Duodenal mucosa (tissue), 2 donors: Measurements from ENCODE around the gene IFITM2.
"Not testable (repeated sequence)": the region's sequence is repeated elsewhere in the genome, so short reads cannot be mapped to it uniquely, and the experiment has no call there.

Experiments
- H3K27ac ChIP-seq: one replicate; pipeline ENCODE4 v1.7.0; 2013; ENCODE audit warnings: low read depth, low read length
- H3K27me3 ChIP-seq, 2 donors: one replicate each; pipeline ENCODE4 v1.7.0; 2013; ENCODE audit warnings: low read length in 2 of 2, control low read depth in 1 of 2; ENCODE audit not compliant: insufficient read depth in 2 of 2, control insufficient read depth in 1 of 2
- H3K36me3 ChIP-seq, 2 donors: one replicate each; pipeline ENCODE4 v1.7.0; 2013; ENCODE audit warnings: low read length in 2 of 2, control low read depth in 1 of 2; ENCODE audit not compliant: insufficient read depth in 2 of 2, control insufficient read depth in 1 of 2
- H3K4me1 ChIP-seq, 2 donors: one replicate each; pipeline ENCODE4 v1.7.0; 2013; ENCODE audit warnings: low read length in 2 of 2, control low read depth in 1 of 2; ENCODE audit not compliant: insufficient read depth in 2 of 2, control insufficient read depth in 1 of 2
- H3K4me3 ChIP-seq, 2 donors: one replicate each; pipeline ENCODE4 v1.7.0; 2013; ENCODE audit warnings: low read length in 2 of 2, low read depth in 1 of 2
- H3K9ac ChIP-seq, 2 donors: one replicate each; pipeline ENCODE4 v1.7.0; 2013; ENCODE audit warnings: low read length in 2 of 2, low read depth in 1 of 2
- H3K9me3 ChIP-seq, 2 donors: one replicate each; pipeline ENCODE4 v1.7.0; 2013; ENCODE audit warnings: low read length in 2 of 2, control low read depth in 1 of 2; ENCODE audit not compliant: control insufficient read depth in 1 of 2

Gene IFITM2

DNA sequence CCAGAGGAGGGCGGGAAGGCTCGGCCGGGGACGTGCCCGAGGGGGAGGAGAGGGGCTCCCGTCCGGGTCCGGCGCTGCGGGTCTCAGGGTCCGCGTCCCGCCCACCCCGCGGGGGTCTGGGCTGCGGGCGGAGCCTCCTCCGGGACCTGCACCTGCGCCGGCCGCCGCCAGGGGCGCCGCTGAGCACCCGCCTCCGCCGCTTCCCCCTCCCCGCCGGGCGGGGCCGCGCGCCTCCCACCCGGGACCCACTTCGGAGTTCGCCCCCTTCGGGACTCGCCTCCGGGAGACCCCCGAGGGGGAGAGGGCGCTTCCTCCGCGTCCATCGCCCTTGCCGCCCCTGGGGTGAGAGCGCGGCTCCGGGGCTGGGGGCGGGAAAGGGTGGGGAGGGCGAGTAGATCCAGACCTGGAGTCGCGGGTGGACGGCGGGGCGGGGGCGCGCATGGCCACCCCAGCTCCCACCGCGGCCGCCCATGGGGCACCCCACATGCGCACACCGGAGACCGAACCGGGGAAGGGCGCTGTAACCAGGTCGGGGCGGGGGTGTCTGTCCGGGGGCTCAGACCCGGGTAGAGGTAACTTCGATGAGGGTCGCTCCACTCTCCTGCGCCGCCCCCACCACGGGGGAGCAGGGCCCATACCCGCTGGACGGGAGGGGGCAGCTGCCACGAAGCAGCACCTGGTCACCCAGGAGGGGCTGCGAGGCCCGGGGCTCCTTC lies 10.9 kb downstream of the IFITM2 start:
- not testable (repeated sequence) for H3K27me3 ChIP-seq, H3K36me3 ChIP-seq, H3K9me3 ChIP-seq
- Histone ChIP-seq H3K4me3 (peak overlapping the region in 1 of 2 donors; percentile 51), H3K9ac (peak overlapping the region in 1 of 2 donors; percentile 25), H3K27ac (peak overlapping the region; percentile 20), H3K4me1 (peaks cover 18 to 41% of the 10 kb centered on the region in 2 donors)

DNA sequence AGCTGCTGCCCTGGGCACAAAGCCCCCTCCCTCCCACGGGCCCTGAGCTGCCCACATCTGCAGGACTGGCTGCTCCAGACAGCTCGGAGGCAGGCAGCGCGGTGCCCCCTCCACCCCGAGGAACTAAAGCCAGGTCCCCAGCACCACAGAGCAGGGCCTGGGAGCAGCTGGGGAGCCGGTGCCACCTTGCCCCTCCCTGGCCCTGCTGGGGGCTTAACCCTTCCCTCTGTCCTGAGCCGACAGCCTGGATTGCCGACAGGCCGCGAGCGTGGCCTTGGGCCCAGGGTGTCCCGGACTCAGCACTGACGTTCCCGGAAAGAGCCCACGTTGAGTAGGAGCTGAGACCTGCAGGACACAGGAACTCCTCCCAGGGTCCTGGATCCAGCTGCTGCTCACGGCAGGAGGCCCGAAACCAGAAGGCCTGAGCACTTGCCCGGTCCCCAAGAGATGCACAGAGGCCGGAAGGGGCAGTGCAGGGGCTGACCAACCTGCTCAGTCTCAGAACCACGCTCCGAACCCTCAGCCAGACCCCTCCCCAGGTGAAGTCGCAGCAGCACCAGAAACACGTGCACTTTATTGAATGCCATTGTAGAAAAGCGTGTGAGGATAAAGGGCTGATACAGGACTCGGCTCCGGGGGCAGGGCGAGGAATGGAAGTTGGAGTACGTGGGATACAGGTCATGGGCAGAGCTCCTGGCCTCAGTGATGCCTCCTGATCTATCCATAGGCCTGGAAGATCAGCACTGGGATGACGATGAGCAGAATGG lies 11.7 kb downstream of the IFITM2 start:
- peak overlapping the region in 1 of 2 donors; percentile 72 for H3K9ac ChIP-seq
- peak overlapping the region; percentile 52 for H3K27ac ChIP-seq
- peaks cover 14 to 33% of the 10 kb centered on the region in 2 donors for H3K4me1 ChIP-seq
- H3K36me3 ChIP-seq, H3K27me3 ChIP-seq, H3K9me3 ChIP-seq: not testable (repeated sequence)
- H3K4me3 ChIP-seq = peak overlapping the region; percentile 48 to 54

DNA sequence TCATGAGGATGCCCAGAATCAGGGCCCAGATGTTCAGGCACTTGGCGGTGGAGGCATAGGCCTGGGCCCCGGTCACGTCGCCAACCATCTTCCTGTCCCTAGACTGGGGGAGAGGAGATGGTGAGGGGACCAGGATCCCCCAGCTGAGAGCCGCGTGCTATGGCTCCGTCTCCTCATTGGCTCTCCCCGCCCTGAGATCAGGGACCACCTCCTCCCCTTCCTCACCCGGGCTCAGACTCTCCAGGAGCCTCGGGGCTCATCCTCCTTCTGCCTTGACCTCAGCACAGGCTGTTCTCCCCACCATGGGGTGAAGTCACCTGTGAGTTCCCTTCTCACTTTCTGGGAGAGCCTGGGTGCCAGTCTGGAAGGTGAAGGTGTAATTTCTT lies 12.3 kb downstream of the IFITM2 start:
- not testable (repeated sequence) for H3K27me3 ChIP-seq, H3K9me3 ChIP-seq, H3K36me3 ChIP-seq
- peak overlapping the region; percentile 52 for H3K27ac ChIP-seq
- H3K4me3 ChIP-seq = peak overlapping the region; percentile 48 to 83
- peaks cover 19 to 29% of the 10 kb centered on the region in 2 donors for H3K4me1 ChIP-seq
- peak overlapping the region; percentile 68 to 72 for H3K9ac ChIP-seq

DNA sequence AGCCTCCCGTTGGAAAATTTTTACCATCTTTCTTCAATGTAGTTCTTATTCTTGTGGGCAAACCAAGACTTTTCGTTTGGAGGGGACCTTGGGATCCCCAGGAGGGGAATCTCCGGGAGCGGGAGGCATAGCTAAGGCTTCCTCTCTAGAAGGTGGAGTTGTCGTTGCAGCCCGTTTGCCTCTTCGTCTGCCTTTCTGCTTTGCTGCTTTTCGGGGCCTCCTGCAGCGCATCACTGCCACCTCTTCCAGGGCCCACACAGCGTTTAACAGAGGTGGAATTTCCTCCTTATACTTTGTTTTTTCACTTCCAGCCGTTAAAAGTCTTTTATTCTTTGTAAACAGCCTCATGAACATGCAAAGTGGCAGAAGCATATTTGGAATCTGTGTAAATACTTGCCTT lies 16.5 kb downstream of the IFITM2 start:
- Histone ChIP-seq H3K9ac (no peak overlapping the region), H3K36me3 (no peaks in the 10 kb centered on the region), H3K9me3 (no peaks in the 10 kb centered on the region), H3K27me3 (no peaks in the 10 kb centered on the region), H3K4me1 (peaks cover 21 to 23% of the 10 kb centered on the region in 2 donors), H3K4me3 (no peak overlapping the region), H3K27ac (no peak overlapping the region)

DNA sequence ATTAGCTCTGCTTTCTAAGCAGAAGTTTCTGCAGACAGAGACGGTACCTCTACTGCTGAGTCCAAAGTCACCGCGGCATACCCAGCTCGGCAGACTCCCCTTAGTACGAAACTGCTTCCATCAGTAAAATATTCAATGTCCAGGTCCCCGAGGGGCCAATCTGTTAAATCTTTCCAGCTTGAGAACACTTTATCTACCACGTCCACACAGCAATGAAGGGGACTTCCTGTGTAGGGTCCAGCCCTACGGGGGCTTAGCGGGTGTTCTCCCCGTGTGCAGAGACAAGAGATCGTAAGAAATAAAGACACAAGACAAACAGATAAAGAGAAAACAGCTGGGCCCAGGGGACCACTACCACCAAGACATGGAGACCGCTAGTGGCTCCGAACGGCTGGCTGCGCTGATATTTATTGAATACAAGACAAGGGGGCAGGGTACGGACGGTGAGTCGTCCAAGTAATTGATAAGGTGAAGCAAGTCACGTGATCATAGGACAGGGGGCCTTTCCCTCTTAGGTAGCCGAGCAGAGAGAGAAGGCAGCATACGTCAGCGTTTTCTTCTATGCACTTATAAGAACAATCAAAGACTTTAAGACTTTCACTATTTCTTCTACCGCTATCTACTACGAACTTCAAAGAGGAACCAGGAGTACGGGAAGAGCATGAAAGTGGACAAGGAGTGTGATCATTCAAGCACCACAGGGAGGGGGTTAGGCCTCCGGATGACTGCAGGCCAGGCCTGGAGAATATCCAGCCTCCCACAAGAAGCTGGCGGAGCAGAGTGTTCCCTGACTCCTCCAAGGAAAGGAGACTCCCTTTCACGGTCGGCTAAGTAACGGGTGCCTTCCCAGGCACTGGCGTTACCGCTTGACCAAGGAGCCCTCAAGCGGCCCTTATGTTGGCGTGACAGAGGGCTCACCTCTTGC lies 17.2 kb downstream of the IFITM2 start:
- H3K4me3 ChIP-seq, H3K9ac ChIP-seq, H3K27me3 ChIP-seq, H3K9me3 ChIP-seq, H3K36me3 ChIP-seq: not testable (repeated sequence)
- Histone ChIP-seq H3K4me1 (peaks cover 18 to 21% of the 10 kb centered on the region in 2 donors), H3K27ac (peak overlapping the region; percentile 20)

DNA sequence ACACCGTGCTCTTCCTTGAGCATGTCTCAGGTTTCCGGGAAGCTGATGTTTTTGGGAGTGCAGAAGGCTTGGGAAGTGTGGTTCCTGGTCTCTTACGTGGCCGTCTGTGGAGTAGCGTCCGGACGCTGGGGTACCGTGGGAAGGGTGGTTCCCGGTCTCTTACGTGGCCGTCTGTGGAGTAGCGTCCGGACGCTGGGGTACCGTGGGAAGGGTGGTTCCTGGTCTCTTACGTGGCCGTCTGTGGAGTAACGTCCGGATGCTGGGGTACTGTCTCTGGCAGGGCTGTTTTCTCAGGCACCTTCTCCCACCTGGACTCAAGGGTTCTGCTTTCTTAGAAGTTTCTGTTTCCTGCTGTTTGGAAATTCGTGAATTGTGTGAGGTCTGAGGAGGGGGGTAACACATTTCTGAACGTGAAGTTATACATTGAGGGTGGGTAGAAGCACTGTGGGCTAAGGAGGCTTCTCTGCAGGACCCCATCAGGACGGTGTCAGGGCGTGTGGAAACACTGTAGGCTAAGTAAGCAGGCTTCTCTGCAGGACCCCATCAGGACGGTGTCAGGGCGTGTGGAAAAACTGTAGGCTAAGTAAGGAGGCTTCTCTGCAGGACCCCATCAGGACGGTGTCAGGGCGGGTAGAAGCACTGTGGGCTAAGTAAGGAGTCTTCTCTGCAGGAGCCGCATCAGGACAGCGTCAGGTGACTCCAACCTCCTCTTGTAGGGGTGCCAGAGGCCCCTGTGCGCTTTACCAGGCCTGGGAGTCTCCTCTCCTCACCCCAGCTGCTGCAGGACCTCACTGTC lies 18.4 kb downstream of the IFITM2 start:
- H3K4me3 ChIP-seq = no peak overlapping the region
- H3K27ac ChIP-seq = peak overlapping the region; percentile 75
- H3K27me3 ChIP-seq = no peaks in the 10 kb centered on the region
- no peaks in the 10 kb centered on the region for H3K9me3 ChIP-seq
- peaks cover 18 to 21% of the 10 kb centered on the region in 2 donors for H3K4me1 ChIP-seq
- no peaks in the 10 kb centered on the region for H3K36me3 ChIP-seq
- H3K9ac ChIP-seq = peak overlapping the region in 1 of 2 donors; percentile 38

DNA sequence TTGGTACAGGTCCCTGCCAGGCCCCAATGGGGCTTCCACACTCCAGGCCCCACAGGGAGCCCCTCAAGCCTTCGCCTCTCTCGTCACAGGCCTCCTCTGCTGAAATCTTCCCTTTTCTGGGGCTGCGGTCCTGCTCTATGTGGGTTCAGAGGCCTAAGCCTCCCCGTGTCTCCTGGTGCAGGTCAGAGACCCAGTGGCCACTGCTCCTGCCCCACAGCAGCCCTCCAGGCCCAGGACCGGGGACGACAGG lies 18.9 kb downstream of the IFITM2 start:
- Histone ChIP-seq H3K9me3 (no peaks in the 10 kb centered on the region), H3K4me1 (peaks cover 21 to 23% of the 10 kb centered on the region in 2 donors), H3K4me3 (no peak overlapping the region), H3K27ac (peak overlapping the region; percentile 75), H3K9ac (peak overlapping the region in 1 of 2 donors; percentile 38), H3K27me3 (no peaks in the 10 kb centered on the region), H3K36me3 (no peaks in the 10 kb centered on the region)

DNA sequence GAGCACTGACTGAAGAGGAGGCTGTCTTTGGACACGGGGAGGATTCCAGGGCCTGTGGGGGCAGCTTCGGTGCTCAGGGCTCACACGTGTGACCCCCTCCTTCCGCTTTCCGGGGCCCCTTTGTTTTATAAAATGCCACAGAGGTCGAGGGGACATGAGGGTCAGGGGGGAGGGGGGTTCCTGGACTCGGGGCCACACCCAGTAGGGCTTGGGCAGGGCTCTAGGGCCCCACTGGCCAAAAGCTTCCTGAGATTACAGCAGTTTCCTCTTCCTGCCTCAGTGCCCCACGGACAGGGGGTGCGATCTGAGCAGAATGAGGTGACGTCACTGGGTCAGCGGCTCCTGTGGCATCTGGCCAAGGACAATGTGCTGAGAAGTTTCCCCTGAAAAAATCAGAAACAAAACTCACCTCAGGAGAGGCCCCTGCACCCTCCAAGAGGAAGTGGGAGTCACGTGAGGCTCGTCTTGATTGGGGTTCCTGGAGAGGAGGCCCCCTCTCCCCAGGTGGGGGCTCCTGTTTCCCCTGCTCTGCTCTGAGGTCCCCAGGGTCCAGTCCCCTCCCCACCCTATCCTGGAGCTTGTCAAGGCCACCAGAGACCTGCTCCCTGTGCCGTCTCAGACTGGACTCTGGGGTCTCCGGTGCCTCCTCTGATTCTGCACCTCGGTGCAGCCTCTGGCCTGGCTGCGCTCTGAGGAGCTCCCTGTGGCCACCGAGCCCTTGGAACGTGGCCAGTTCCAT lies 19.4 kb downstream of the IFITM2 start:
- Histone ChIP-seq H3K9ac (peak overlapping the region in 1 of 2 donors; percentile 38), H3K27ac (peak overlapping the region; percentile 75), H3K9me3 (no peaks in the 10 kb centered on the region), H3K4me1 (peaks cover 21 to 23% of the 10 kb centered on the region in 2 donors), H3K4me3 (no peak overlapping the region), H3K27me3 (no peaks in the 10 kb centered on the region), H3K36me3 (no peaks in the 10 kb centered on the region)

DNA sequence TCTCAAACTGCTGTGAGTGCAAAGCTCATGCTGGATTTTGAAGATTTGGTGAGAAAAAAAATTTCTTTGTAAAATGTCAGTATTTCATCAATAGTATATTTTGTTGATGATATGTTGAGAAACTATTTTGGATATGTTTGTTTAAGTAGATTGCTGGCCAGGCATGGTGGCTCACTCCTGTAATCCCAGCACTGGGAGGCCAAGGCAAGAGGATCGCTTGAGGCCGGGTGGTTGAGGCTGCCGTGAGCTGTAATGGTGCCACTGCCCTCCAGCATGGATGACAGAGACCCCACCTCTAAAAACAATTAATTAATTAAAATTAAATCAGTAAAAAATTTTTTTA lies 19.9 kb downstream of the IFITM2 start:
- H3K9ac ChIP-seq = peak overlapping the region in 1 of 2 donors; percentile 38
- peaks cover 21 to 23% of the 10 kb centered on the region in 2 donors for H3K4me1 ChIP-seq
- H3K27ac ChIP-seq = peak overlapping the region; percentile 73
- no peak overlapping the region for H3K4me3 ChIP-seq
- H3K36me3 ChIP-seq = no peaks in the 10 kb centered on the region
- no peaks in the 10 kb centered on the region for H3K27me3 ChIP-seq
- H3K9me3 ChIP-seq = no peaks in the 10 kb centered on the region
